DND-41 (cell line): Measurements from ENCODE around the gene SLC2A10.

Experiments used
- ATAC-seq: fragments of 200-7000 bp; cut with Tn5 transposase; 3 replicates; pipeline ENCODE4 v1.9.1; 2021; ENCODE audit warnings: low read depth; ENCODE audit not compliant: insufficient read depth
- DNase-seq: peaks from one replicate; pipeline ENCODE4 v3.0.0-alpha.2; 2020
- H2AFZ ChIP-seq: 2 replicates; pipeline ENCODE4 v1.6.0; 2012; ENCODE audit warnings: low read depth, low read length
- H3K27ac ChIP-seq: 2 replicates; pipeline ENCODE4 v1.5.1; 2012; ENCODE audit warnings: low read length, inconsistent platforms
- H3K27me3 ChIP-seq: fragments of 200-600 bp; sonication (generic); 2 replicates; pipeline ENCODE4 v1.6.0; 2012; ENCODE audit warnings: low read length, mild to moderate bottlenecking, inconsistent platforms; ENCODE audit not compliant: insufficient read depth, poor library complexity
- H3K36me3 ChIP-seq: 2 replicates; pipeline ENCODE4 v1.5.1; 2012; ENCODE audit warnings: low read length, inconsistent platforms; ENCODE audit not compliant: insufficient read depth
- H3K4me1 ChIP-seq: 2 replicates; pipeline ENCODE4 v1.5.1; 2012; ENCODE audit warnings: mild to moderate bottlenecking, low read length; ENCODE audit not compliant: insufficient read depth
- H3K4me2 ChIP-seq: 2 replicates; pipeline ENCODE4 v1.6.0; 2012; ENCODE audit warnings: mild to moderate bottlenecking, moderate library complexity, low read length, inconsistent platforms; ENCODE audit not compliant: insufficient read depth
- H3K4me3 ChIP-seq, 2 experiments: fragments of 200-600 bp in 1 of 2; shearing (Covaris generic) in 1 of 2; 2 replicates each; pipeline ENCODE4 v1.5.1; 2012 to 2016; ENCODE audit warnings: inconsistent platforms in 2 of 2, low read length in 2 of 2, mild to moderate bottlenecking in 2 of 2, low read depth in 1 of 2, moderate library complexity in 1 of 2
- H3K79me2 ChIP-seq: 2 replicates; pipeline ENCODE4 v1.6.0; 2012; ENCODE audit warnings: low read length, inconsistent platforms; ENCODE audit not compliant: insufficient read depth
- H3K9ac ChIP-seq: 2 replicates; pipeline ENCODE4 v1.6.0; 2012; ENCODE audit warnings: low read depth, mild to moderate bottlenecking, inconsistent platforms, low read length, moderate library complexity
- H3K9me3 ChIP-seq: 2 replicates; pipeline ENCODE4 v1.5.1; 2012; ENCODE audit warnings: low read length, moderate library complexity, mild to moderate bottlenecking, inconsistent platforms; ENCODE audit not compliant: insufficient read depth, severe bottlenecking
- H4K20me1 ChIP-seq: 2 replicates; pipeline ENCODE4 v1.6.0; 2012; ENCODE audit warnings: low read length; ENCODE audit not compliant: insufficient read depth
- CTCF ChIP-seq: IDR thresholded peaks from 2 replicates; pipeline ENCODE4 v1.5.1; 2012; ENCODE audit warnings: borderline replicate concordance, low read length, moderate library complexity, mild to moderate bottlenecking; ENCODE audit not compliant: poor library complexity, severe bottlenecking; ENCODE audit errors: extremely low read depth
- EZH2 ChIP-seq: IDR thresholded peaks from 3 replicates; pipeline ENCODE4 v1.6.1; 2012; ENCODE audit warnings: borderline replicate concordance, low read depth, mild to moderate bottlenecking, moderate library complexity, low read length, inconsistent platforms; ENCODE audit not compliant: severe bottlenecking

Gene SLC2A10

GRCh38 chr20:46709459-46710152 is at the start of gene SLC2A10:
Gene SLC2A10 (plus strand): TSS chr20:46709649. CDS start chr20:46709737, 88 bp downstream.
- H3K36me3 ChIP-seq, result no peaks in the 10 kb centered on the region
- no peak within 1 kb of the TSS for H3K4me3 ChIP-seq
- no peak within 1 kb of the TSS for H2AFZ ChIP-seq
- no peaks in the 10 kb centered on the region for H4K20me1 ChIP-seq
- TF ChIP-seq CTCF (no peak), EZH2 (no peak)
- no peaks in the 10 kb centered on the region for H3K4me1 ChIP-seq
- ATAC-seq (no peak), DNase-seq (no peak)
- no peaks in the 10 kb centered on the region for H3K79me2 ChIP-seq
- H3K27ac ChIP-seq, result no peak within 1 kb of the TSS
- peaks cover 7% of the 10 kb centered on the region for H3K9me3 ChIP-seq
- H3K27me3 ChIP-seq, result peaks cover 3% of the 10 kb centered on the region
- H3K4me2 ChIP-seq, result no peak within 1 kb of the TSS
- no peak within 1 kb of the TSS for H3K9ac ChIP-seq

- Histone ChIP-seq H3K4me2 (no peak overlapping the region), H4K20me1 (no peaks in the 10 kb centered on the region), H3K4me1 (no peaks in the 10 kb centered on the region), H3K79me2 (no peaks in the 10 kb centered on the region), H3K36me3 (no peaks in the 10 kb centered on the region), H3K9ac (no peak overlapping the region), H3K9me3 (no peaks in the 10 kb centered on the region), H3K27ac (no peak overlapping the region), H3K4me3 (no peak overlapping the region), H2AFZ (no peak overlapping the region), H3K27me3 (peaks cover 4% of the 10 kb centered on the region)
- no peak for ATAC-seq
- no peak for TF ChIP-seq CTCF
- no peak for TF ChIP-seq EZH2
- no peak for DNase-seq
Observed at GRCh38 chr20:46660487-46660886, 49.0 kb upstream of the SLC2A10 start.

- no peak overlapping the region for H2AFZ ChIP-seq
- DNase-seq, result no peak
- H3K79me2 ChIP-seq, result no peaks in the 10 kb centered on the region
Observed at GRCh38 chr20:46661659-46662058, 47.8 kb upstream of the SLC2A10 start.

More at GRCh38 chr20:46661659-46662058, 47.8 kb upstream of the SLC2A10 start:
- no peaks in the 10 kb centered on the region for H3K9me3 ChIP-seq
- no peaks in the 10 kb centered on the region for H3K4me1 ChIP-seq
- no peak overlapping the region for H3K4me3 ChIP-seq
- no peak overlapping the region for H3K4me2 ChIP-seq
- no peaks in the 10 kb centered on the region for H4K20me1 ChIP-seq
- no peak for ATAC-seq
- H3K9ac ChIP-seq, result no peak overlapping the region
- no peak for TF ChIP-seq EZH2
- no peak for TF ChIP-seq CTCF
- H3K27ac ChIP-seq, result no peak overlapping the region
- H3K36me3 ChIP-seq, result no peaks in the 10 kb centered on the region
- H3K27me3 ChIP-seq, result peaks cover 4% of the 10 kb centered on the region
